H9 (cell line): ENCODE data around the gene LBH. TPM values are rescaled to one million over a fixed set of nuclear protein-coding genes. Genes with fewer than 3 reads are reported as not detected.

Source experiments
- DNase-seq: peaks from one replicate; pipeline ENCODE4 v3.0.0-alpha.2; 2017
- H2AFZ ChIP-seq: one replicate; pipeline ENCODE4 v1.6.1; 2013; ENCODE audit warnings: mild to moderate bottlenecking, low read length, control low read depth, moderate library complexity
- H2AK5ac ChIP-seq: 2 replicates; pipeline ENCODE4 v1.6.1; 2013; ENCODE audit warnings: low read length, control low read depth, mixed read lengths; ENCODE audit not compliant: insufficient read length
- H2BK120ac ChIP-seq: one replicate; pipeline ENCODE4 v1.6.1; 2013; ENCODE audit warnings: low read depth, mild to moderate bottlenecking, low read length, control low read depth, inconsistent platforms; ENCODE audit not compliant: poor library complexity, severe bottlenecking
- H2BK12ac ChIP-seq: 2 replicates; pipeline ENCODE4 v1.6.1; 2013; ENCODE audit warnings: low read length, control low read depth, mixed read lengths, low read depth; ENCODE audit not compliant: insufficient read length
- H2BK15ac ChIP-seq: 2 replicates; pipeline ENCODE4 v1.6.1; 2013; ENCODE audit warnings: low read depth, low read length, control low read depth
- H2BK20ac ChIP-seq: one replicate; pipeline ENCODE4 v1.6.1; 2013; ENCODE audit warnings: low read depth, mild to moderate bottlenecking, low read length, control low read depth, inconsistent platforms; ENCODE audit not compliant: poor library complexity, severe bottlenecking
- H2BK5ac ChIP-seq: 2 replicates; pipeline ENCODE4 v1.6.1; 2013; ENCODE audit warnings: low read length, control low read depth, mixed read lengths; ENCODE audit not compliant: insufficient read length
- H3K14ac ChIP-seq: 2 replicates; pipeline ENCODE4 v1.6.1; 2013; ENCODE audit warnings: low read length, control low read depth; ENCODE audit not compliant: insufficient read depth
- H3K18ac ChIP-seq: 2 replicates; pipeline ENCODE4 v1.6.1; 2013; ENCODE audit warnings: low read depth, mild to moderate bottlenecking, mixed read lengths, low read length, control low read depth; ENCODE audit not compliant: insufficient read length
- H3K23ac ChIP-seq: 2 replicates; pipeline ENCODE4 v1.6.1; 2013; ENCODE audit warnings: low read length, control low read depth, mixed read lengths, low read depth; ENCODE audit not compliant: insufficient read length
- H3K23me2 ChIP-seq: 2 replicates; pipeline ENCODE4 v1.6.1; 2013; ENCODE audit warnings: low read depth, mild to moderate bottlenecking, mixed read lengths, low read length, control low read depth; ENCODE audit not compliant: insufficient read length, poor library complexity, severe bottlenecking
- H3K27ac ChIP-seq: 2 replicates; pipeline ENCODE4 v1.5.1; 2013; ENCODE audit warnings: low read length, control low read depth, mixed read lengths, low read depth; ENCODE audit not compliant: insufficient read length
- H3K27me3 ChIP-seq: 2 replicates; pipeline ENCODE4 v1.6.1; 2013; ENCODE audit warnings: low read length, control low read depth, inconsistent platforms; ENCODE audit not compliant: insufficient read depth
- H3K4ac ChIP-seq: 2 replicates; pipeline ENCODE4 v1.6.1; 2013; ENCODE audit warnings: low read depth, mild to moderate bottlenecking, control low read depth, inconsistent platforms, low read length, moderate library complexity
- H3K4me1 ChIP-seq: 2 replicates; pipeline ENCODE4 v1.6.1; 2013; ENCODE audit warnings: low read length, control low read depth, inconsistent platforms; ENCODE audit not compliant: insufficient read depth
- H3K4me2 ChIP-seq: 2 replicates; pipeline ENCODE4 v1.6.1; 2013; ENCODE audit warnings: low read length, control low read depth, mixed read lengths; ENCODE audit not compliant: insufficient read length, insufficient read depth
- H3K56ac ChIP-seq: 2 replicates; pipeline ENCODE4 v1.6.1; 2013; ENCODE audit warnings: low read depth, mild to moderate bottlenecking, mixed read lengths, low read length, control low read depth; ENCODE audit not compliant: insufficient read length
- H3K79me1 ChIP-seq: 2 replicates; pipeline ENCODE4 v1.6.1; 2013; ENCODE audit warnings: low read depth, mild to moderate bottlenecking, moderate library complexity, low read length, control low read depth, inconsistent platforms; ENCODE audit not compliant: insufficient read depth, poor library complexity, severe bottlenecking
- H3K79me2 ChIP-seq: 2 replicates; pipeline ENCODE4 v1.6.1; 2013; ENCODE audit warnings: low read length, control low read depth, inconsistent platforms; ENCODE audit not compliant: insufficient read depth
- H3K9ac ChIP-seq: 2 replicates; pipeline ENCODE4 v1.6.1; 2013; ENCODE audit warnings: low read length, control low read depth, mixed read lengths; ENCODE audit not compliant: insufficient read length; ENCODE audit errors: extremely low read depth
- H3K9me3 ChIP-seq: one replicate; pipeline ENCODE4 v1.6.1; 2013; ENCODE audit warnings: low read depth, low read length, inconsistent platforms; ENCODE audit not compliant: control insufficient read depth
- H3T11ph ChIP-seq: one replicate; pipeline ENCODE4 v1.6.1; 2013; ENCODE audit warnings: mild to moderate bottlenecking, low read length, control low read depth, inconsistent platforms
- H4K20me1 ChIP-seq: one replicate; pipeline ENCODE4 v1.6.1; 2013; ENCODE audit not compliant: control insufficient read depth, insufficient read length, insufficient read depth
- H4K5ac ChIP-seq: 2 replicates; pipeline ENCODE4 v1.6.1; 2013; ENCODE audit warnings: low read depth, mild to moderate bottlenecking, mixed read lengths, low read length, control low read depth; ENCODE audit not compliant: insufficient read length
- H4K8ac ChIP-seq: replicated peaks from 2 replicates; pipeline ENCODE4 v1.6.1; 2013; ENCODE audit warnings: low read length, control low read depth, mixed read lengths, low read depth; ENCODE audit not compliant: insufficient read length
- H4K91ac ChIP-seq: 2 replicates; pipeline ENCODE4 v1.6.1; 2013; ENCODE audit warnings: low read depth, mild to moderate bottlenecking, moderate library complexity, mixed read lengths, low read length, control low read depth; ENCODE audit not compliant: insufficient read length
- H3K27ac Mint-ChIP-seq, 3 experiments: 2 replicates in 2 of 3; 3 replicates in 1 of 3; pipeline ENCODE4 v1.8.0; 2020 to 2021; ENCODE audit warnings: mixed read lengths in 3 of 3, mild to moderate bottlenecking in 1 of 3, moderate library complexity in 1 of 3
- H3K27me3 Mint-ChIP-seq: 2 replicates; pipeline ENCODE4 v1.8.0; 2021; ENCODE audit warnings: low read depth, mild to moderate bottlenecking, moderate library complexity, mixed read lengths
- H3K36me3 Mint-ChIP-seq, 3 experiments: 2 replicates in 2 of 3; 3 replicates in 1 of 3; pipeline ENCODE4 v1.8.0; 2020 to 2021; ENCODE audit warnings: low read depth in 3 of 3, mixed read lengths in 3 of 3; ENCODE audit not compliant: insufficient read depth in 1 of 3
- H3K4me1 Mint-ChIP-seq, 2 experiments: 2 replicates each; pipeline ENCODE4 v1.8.0; 2020; ENCODE audit warnings: mixed read lengths in 2 of 2
- H3K4me3 Mint-ChIP-seq, 2 experiments: 2 replicates in 1 of 2; 3 replicates in 1 of 2; pipeline ENCODE4 v1.8.0; 2020 to 2021; ENCODE audit warnings: mild to moderate bottlenecking in 2 of 2, mixed read lengths in 2 of 2, moderate library complexity in 1 of 2
- H3K9me3 Mint-ChIP-seq, 2 experiments: 2 replicates in 1 of 2; 3 replicates in 1 of 2; pipeline ENCODE4 v1.8.0; 2020; ENCODE audit warnings: mild to moderate bottlenecking in 2 of 2, mixed read lengths in 2 of 2, moderate library complexity in 1 of 2
- CTCF ChIP-seq: fragments of 200-600 bp; sonication (generic); conservative IDR thresholded peaks from 3 replicates; pipeline ENCODE4 v1.8.0; 2021; ENCODE audit warnings: antibody characterized with exemption, mild to moderate bottlenecking
- WGBS: extraction: QIAGEN DNeasy Blood & Tissue Kit; methylation state at CpG from one replicate; pipeline ENCODE4 v1.1.7; 2013; ENCODE audit warnings: missing lambda C conversion rate, low lambda C conversion rate, mixed read lengths; ENCODE audit not compliant: insufficient read length; ENCODE audit errors: extremely low coverage; 5-methylcytosine and 5-hydroxymethylcytosine counted together
- total RNA-seq: library from RNA; stranded (reverse); gene quantifications from 2 replicates; pipeline ENCODE4 v1.2.1, GENCODE V29; 2021

Gene LBH
- total RNA-seq, 1 experiment from 2014 or later = 53.0 TPM

DNA sequence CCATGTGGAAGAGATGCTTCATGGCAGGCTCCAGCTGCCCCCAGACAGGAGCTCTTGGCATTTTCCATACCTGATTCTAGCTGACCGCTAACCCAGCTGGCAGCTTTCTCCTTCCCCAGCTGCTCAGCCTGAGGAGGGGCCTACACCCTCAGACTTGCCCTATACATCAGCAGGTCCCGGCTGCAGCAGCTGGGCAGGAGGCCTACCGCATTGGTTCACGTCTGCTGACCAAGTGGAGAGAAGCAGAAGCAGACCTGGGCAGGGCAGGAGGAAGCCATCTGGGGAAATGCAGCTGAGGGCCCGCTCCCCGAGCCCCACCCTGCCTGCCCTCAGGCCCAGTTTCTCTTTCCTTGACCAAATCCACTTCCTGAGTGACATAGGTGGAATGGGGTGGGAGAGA lies 50.7 kb downstream of the LBH start:
- Histone ChIP-seq H3K4ac (no peak overlapping the region), H3K14ac (0 out of 2 replicates have a peak overlapping the region, but pooled peaks have one; percentile 20), H2BK12ac (no peak overlapping the region), H3K79me1 (no peaks in the 10 kb centered on the region), H3K18ac (no peak overlapping the region), H2BK120ac (no peak overlapping the region), H2BK5ac (no peak overlapping the region), H4K91ac (no peak overlapping the region), H3K23ac (no peak overlapping the region), H4K5ac (no peak overlapping the region), H3K56ac (no peak overlapping the region), H4K8ac (no peak overlapping the region), H2BK20ac (no peak overlapping the region), H3T11ph (no peak overlapping the region), H3K9ac (no peak overlapping the region), H3K4me1 (peaks cover 6% of the 10 kb centered on the region; the same call in 1 of the 2 replicates), H2AFZ (no peak overlapping the region), H2AK5ac (no peak overlapping the region), H3K23me2 (no peaks in the 10 kb centered on the region), H3K9me3 (no peaks in the 10 kb centered on the region), H3K4me2 (no peak overlapping the region), H2BK15ac (no peak overlapping the region), H3K79me2 (no peaks in the 10 kb centered on the region), H3K27me3 (no peaks in the 10 kb centered on the region), H3K27ac (no peak overlapping the region), H4K20me1 (no peaks in the 10 kb centered on the region)
- no CpG with 5 or more reads among the region's 6 CpGs for WGBS
- Mint-ChIP-seq H3K36me3 (no peaks in the 10 kb centered on the region; a peak in 1 of 7 replicates), H3K4me3 (no peak overlapping the region), H3K9me3 (0 out of 5 replicates have a peak, but pooled peaks cover 0 to 2% of the 10 kb centered on the region in 2 experiments), H3K4me1 (peaks cover 17% of the 10 kb centered on the region in 2 experiments), H3K27ac (no peak overlapping the region), H3K27me3 (no peaks in the 10 kb centered on the region; the same call in 1 of the 2 replicates)
- no peak for DNase-seq
- TF ChIP-seq CTCF = no peak
